ENCODE data around the gene SMARCA4. TPM values are rescaled to one million over a fixed set of nuclear protein-coding genes. Genes with fewer than 3 reads are reported as not detected.

The SMARCA4 gene
- total RNA-seq, 1 donor from 2014 or later: 238 TPM

DNA sequence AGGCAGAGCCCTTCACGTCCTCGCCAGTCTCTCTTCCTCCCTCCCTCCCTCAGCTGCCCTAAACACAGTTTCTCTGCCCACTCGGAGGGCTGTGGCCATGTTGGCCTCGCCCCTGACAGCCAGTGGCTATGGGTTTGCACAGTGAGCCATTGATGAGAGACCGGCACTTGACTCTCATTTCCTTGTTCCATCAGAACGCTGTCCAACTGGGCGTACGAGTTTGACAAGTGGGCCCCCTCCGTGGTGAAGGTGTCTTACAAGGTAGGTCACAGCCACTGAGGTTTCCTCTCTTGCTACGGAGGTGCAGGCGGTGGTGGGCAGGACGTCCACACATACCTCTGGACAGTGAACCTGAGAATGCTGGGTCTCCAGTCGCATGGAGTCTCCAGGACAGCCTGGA is 57.9 kb downstream of the SMARCA4 start:
- no peaks in the 10 kb centered on the region for H3K9me3 Mint-ChIP-seq (ENCODE audit: unreplicated experiment)

DNA sequence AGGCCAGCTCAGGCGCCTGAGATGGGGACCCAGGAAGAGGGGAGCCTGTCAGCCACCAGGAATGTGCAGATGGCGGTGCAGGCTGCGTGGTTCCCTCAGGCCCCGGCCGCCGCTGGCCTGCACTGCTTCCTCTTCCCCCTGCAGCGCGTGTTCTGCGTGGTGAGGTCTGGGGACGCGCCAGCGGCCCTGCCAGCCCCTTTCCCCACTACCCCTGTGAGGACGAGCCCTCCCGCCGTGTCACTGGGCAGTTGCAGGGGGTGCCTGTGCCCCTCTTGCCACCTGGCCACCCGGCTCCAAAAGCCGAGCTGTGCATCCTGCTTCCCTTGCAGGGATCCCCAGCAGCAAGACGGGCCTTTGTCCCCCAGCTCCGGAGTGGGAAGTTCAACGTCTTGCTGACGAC is 58.4 kb downstream of the SMARCA4 start:
- Mint-ChIP-seq H3K36me3 (ENCODE audit: low read depth, unreplicated experiment) (peaks cover 62% of the 10 kb centered on the region), H3K27ac (ENCODE audit: unreplicated experiment) (no peak overlapping the region)

More for the DNA sequence above, 57.9 kb downstream of the SMARCA4 start:
- no peak for DNase-seq (ENCODE audit: low spot score)
- TF ChIP-seq, protein P1, sequence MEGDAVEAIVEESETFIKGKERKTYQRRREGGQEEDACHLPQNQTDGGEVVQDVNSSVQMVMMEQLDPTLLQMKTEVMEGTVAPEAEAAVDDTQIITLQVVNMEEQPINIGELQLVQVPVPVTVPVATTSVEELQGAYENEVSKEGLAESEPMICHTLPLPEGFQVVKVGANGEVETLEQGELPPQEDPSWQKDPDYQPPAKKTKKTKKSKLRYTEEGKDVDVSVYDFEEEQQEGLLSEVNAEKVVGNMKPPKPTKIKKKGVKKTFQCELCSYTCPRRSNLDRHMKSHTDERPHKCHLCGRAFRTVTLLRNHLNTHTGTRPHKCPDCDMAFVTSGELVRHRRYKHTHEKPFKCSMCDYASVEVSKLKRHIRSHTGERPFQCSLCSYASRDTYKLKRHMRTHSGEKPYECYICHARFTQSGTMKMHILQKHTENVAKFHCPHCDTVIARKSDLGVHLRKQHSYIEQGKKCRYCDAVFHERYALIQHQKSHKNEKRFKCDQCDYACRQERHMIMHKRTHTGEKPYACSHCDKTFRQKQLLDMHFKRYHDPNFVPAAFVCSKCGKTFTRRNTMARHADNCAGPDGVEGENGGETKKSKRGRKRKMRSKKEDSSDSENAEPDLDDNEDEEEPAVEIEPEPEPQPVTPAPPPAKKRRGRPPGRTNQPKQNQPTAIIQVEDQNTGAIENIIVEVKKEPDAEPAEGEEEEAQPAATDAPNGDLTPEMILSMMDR (IDR thresholded peaks at IDR 0.05; ENCODE audit: unreplicated experiment): no peak
- peak overlapping the region; percentile 57 for H3K27ac Mint-ChIP-seq (ENCODE audit: unreplicated experiment)
- H3K4me3 Mint-ChIP-seq (ENCODE audit: unreplicated experiment): peak overlapping the region; percentile 44
- peaks cover 7% of the 10 kb centered on the region for H3K27me3 Mint-ChIP-seq (ENCODE audit: unreplicated experiment)
- H3K36me3 Mint-ChIP-seq (ENCODE audit: low read depth, unreplicated experiment): peaks cover 63% of the 10 kb centered on the region
- peaks cover 3% of the 10 kb centered on the region for H3K4me1 Mint-ChIP-seq (ENCODE audit: unreplicated experiment)

DNA sequence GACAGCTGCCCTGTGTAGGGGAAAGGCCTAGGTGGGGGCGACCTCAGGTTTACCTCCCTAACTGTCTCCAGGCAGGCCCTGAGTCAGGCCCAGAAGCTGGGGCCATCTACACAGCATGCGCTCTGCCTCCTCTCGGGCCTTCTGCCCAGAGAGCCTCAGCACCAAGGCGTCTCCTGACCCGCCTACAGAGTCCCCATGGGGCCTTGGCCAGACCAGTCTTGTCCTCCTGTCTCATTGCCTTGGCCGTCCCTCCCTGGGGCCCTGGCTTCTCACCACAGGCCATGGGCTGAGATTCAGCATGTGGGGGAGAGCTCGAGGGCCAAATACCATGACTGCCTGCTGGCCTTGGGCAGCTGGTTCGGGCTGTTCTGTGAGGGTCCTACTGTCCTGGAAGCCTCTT is 59.0 kb downstream of the SMARCA4 start:
- Mint-ChIP-seq H3K27ac (ENCODE audit: unreplicated experiment) (peak overlapping the region; percentile 24), H3K36me3 (ENCODE audit: low read depth, unreplicated experiment) (peaks cover 56% of the 10 kb centered on the region), H3K9me3 (ENCODE audit: unreplicated experiment) (no peaks in the 10 kb centered on the region), H3K4me1 (ENCODE audit: unreplicated experiment) (peaks cover 3% of the 10 kb centered on the region), H3K27me3 (ENCODE audit: unreplicated experiment) (peaks cover 10% of the 10 kb centered on the region), H3K4me3 (ENCODE audit: unreplicated experiment) (peak overlapping the region; percentile 37)
- TF ChIP-seq, protein P1 (IDR thresholded peaks at IDR 0.05; ENCODE audit: unreplicated experiment): no peak
- DNase-seq (ENCODE audit: low spot score): no peak

More for the DNA sequence above, 58.4 kb downstream of the SMARCA4 start:
- Mint-ChIP-seq H3K4me3 (ENCODE audit: unreplicated experiment) (no peak overlapping the region), H3K27me3 (ENCODE audit: unreplicated experiment) (peaks cover 7% of the 10 kb centered on the region), H3K9me3 (ENCODE audit: unreplicated experiment) (no peaks in the 10 kb centered on the region), H3K4me1 (ENCODE audit: unreplicated experiment) (peaks cover 3% of the 10 kb centered on the region)
- no peak for DNase-seq (ENCODE audit: low spot score)
- TF ChIP-seq, protein P1 (IDR thresholded peaks at IDR 0.05; ENCODE audit: unreplicated experiment): no peak

DNA sequence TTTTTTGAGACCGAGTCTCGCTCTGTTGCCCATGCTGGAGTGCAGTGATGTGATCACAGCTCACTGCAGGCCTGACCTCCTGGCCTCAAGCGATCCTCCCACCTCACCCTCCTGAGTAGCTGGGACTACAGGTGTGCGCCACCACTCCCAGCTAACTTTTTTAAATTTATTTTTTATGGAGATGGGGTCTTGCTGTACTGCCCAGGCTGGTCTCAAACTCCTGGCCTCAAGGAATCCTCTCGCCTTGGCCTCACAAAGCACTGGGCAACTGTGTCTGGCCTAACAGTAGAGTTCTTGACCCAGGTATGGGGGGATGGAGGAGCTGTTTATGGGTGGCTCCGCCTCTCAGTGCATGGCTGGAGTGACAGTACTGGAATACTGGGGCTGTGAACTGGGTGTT is 59.6 kb downstream of the SMARCA4 start:
- Mint-ChIP-seq H3K4me1 (ENCODE audit: unreplicated experiment) (peaks cover 3% of the 10 kb centered on the region), H3K9me3 (ENCODE audit: unreplicated experiment) (no peaks in the 10 kb centered on the region), H3K27ac (ENCODE audit: unreplicated experiment) (no peak overlapping the region), H3K27me3 (ENCODE audit: unreplicated experiment) (peaks cover 8% of the 10 kb centered on the region), H3K36me3 (ENCODE audit: low read depth, unreplicated experiment) (peaks cover 54% of the 10 kb centered on the region), H3K4me3 (ENCODE audit: unreplicated experiment) (peak overlapping the region; percentile 21)
- no peak for DNase-seq (ENCODE audit: low spot score)
- TF ChIP-seq, protein P1 (IDR thresholded peaks at IDR 0.05; ENCODE audit: unreplicated experiment): no peak

DNA sequence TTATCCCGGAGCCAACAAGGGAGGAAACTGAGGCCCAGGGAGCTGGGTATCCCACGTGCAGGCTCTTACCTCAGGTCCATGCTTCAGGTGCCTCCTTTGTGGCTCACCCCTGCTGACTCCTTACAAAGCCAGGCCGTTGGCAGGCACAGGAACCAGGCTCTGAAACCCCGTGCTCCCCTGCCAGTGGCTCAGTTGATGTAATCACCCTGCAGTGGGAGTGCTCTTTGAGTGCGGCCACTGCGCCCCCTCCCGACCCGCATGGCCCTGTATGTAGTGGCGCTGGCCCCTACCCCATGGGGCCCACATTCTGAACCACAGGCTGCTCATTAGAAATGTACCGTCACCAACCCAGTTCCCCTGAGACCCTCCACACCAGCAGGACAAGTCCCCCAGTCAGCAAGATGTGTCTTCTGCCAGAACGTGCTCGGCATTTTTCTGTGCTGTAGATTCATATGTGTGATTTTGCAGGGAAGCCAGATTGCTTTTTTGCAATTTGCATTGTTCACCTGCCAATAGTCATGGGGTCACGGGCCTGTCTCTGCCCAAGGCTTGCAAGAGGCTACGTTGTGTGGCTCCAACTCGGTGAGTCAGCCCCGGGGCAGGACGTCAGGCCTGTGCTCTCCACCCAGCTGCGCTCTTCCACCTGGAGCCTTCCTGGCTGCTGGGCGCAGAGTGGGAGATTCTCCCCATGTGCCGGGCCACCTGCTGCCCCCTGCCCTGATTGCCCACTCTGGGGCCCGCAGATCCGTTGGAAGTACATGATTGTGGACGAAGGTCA is 60.3 kb downstream of the SMARCA4 start:
- Mint-ChIP-seq H3K4me1 (ENCODE audit: unreplicated experiment) (peaks cover 3% of the 10 kb centered on the region), H3K9me3 (ENCODE audit: unreplicated experiment) (no peaks in the 10 kb centered on the region), H3K36me3 (ENCODE audit: low read depth, unreplicated experiment) (peaks cover 56% of the 10 kb centered on the region), H3K4me3 (ENCODE audit: unreplicated experiment) (peak overlapping the region; percentile 21), H3K27ac (ENCODE audit: unreplicated experiment) (no peak overlapping the region), H3K27me3 (ENCODE audit: unreplicated experiment) (peaks cover 9% of the 10 kb centered on the region)
- no peak for DNase-seq (ENCODE audit: low spot score)
- TF ChIP-seq, protein P1 (IDR thresholded peaks at IDR 0.05; ENCODE audit: unreplicated experiment): no peak
